Glutamatergic neuron (in vitro differentiated cells): ENCODE results near the gene RPGR. TPM values are rescaled to one million over a fixed set of nuclear protein-coding genes. Genes with fewer than 3 reads are reported as not detected.

Source experiments
- DNase-seq: peaks from one replicate; pipeline ENCODE4 v3.0.0; 2022
- H3K27ac Mint-ChIP-seq: one replicate; pipeline ENCODE4 v1.8.0; 2020; ENCODE audit warnings: mild to moderate bottlenecking, mixed read lengths, inconsistent platforms; ENCODE audit not compliant: unreplicated experiment
- H3K27me3 Mint-ChIP-seq: one replicate; pipeline ENCODE4 v1.8.0; 2020; ENCODE audit warnings: mild to moderate bottlenecking, moderate library complexity, mixed read lengths, inconsistent platforms; ENCODE audit not compliant: unreplicated experiment
- H3K36me3 Mint-ChIP-seq: one replicate; pipeline ENCODE4 v1.8.0; 2020; ENCODE audit warnings: mild to moderate bottlenecking, mixed read lengths, inconsistent platforms; ENCODE audit not compliant: unreplicated experiment
- H3K4me1 Mint-ChIP-seq: one replicate; pipeline ENCODE4 v1.8.0; 2020; ENCODE audit warnings: mild to moderate bottlenecking, low read depth, mixed read lengths, inconsistent platforms; ENCODE audit not compliant: unreplicated experiment
- H3K4me3 Mint-ChIP-seq: one replicate; pipeline ENCODE4 v1.8.0; 2020; ENCODE audit warnings: mild to moderate bottlenecking, mixed read lengths, inconsistent platforms; ENCODE audit not compliant: unreplicated experiment
- H3K9me3 Mint-ChIP-seq: one replicate; pipeline ENCODE4 v1.8.0; 2020; ENCODE audit warnings: mild to moderate bottlenecking, moderate library complexity, mixed read lengths, inconsistent platforms; ENCODE audit not compliant: unreplicated experiment
- total RNA-seq: library from RNA; stranded (reverse); fragmentation: NEBNext Ultra II Directional; extraction: Animal tissue kit (Norgen Biotek cat#: 25700); gene quantifications from one replicate; pipeline ENCODE4 v1.2.1, GENCODE V29; 2021; ENCODE audit not compliant: unreplicated experiment
- TF ChIP-seq, protein P1 (sequence below): fragments of 200-600 bp; sonication (generic); IDR thresholded peaks from one replicate; pipeline ENCODE4 v1.5.0; 2021; ENCODE audit not compliant: partially characterized antibody, unreplicated experiment

The RPGR gene
- total RNA-seq, 1 donor from 2014 or later, result 4.6 TPM

DNA sequence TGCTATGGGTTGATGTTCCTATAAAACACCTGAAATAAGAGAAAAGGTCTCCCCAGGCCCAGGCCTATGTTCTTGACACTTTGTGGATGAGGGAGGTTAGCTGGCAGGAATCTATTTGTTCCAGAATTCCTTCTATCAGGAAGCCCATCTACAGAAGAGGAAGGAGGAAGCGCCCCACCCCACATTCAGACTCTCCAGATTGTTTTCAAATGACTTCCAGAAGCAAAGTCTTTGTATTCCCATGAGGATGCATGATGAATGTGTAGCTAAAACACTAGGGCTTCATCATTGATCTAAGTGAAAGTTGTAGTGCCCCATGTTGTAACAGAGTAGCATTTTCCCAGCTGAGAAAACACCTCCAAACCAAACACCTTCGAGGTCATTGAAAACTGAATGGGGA is 41.5 kb upstream of the RPGR start:
- TF ChIP-seq, protein P1, sequence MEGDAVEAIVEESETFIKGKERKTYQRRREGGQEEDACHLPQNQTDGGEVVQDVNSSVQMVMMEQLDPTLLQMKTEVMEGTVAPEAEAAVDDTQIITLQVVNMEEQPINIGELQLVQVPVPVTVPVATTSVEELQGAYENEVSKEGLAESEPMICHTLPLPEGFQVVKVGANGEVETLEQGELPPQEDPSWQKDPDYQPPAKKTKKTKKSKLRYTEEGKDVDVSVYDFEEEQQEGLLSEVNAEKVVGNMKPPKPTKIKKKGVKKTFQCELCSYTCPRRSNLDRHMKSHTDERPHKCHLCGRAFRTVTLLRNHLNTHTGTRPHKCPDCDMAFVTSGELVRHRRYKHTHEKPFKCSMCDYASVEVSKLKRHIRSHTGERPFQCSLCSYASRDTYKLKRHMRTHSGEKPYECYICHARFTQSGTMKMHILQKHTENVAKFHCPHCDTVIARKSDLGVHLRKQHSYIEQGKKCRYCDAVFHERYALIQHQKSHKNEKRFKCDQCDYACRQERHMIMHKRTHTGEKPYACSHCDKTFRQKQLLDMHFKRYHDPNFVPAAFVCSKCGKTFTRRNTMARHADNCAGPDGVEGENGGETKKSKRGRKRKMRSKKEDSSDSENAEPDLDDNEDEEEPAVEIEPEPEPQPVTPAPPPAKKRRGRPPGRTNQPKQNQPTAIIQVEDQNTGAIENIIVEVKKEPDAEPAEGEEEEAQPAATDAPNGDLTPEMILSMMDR, result no peak
- no peak overlapping the region for H3K4me3 Mint-ChIP-seq
- DNase-seq, result no peak
- H3K4me1 Mint-ChIP-seq, result no peaks in the 10 kb centered on the region
- H3K27me3 Mint-ChIP-seq, result no peaks in the 10 kb centered on the region
- H3K9me3 Mint-ChIP-seq, result peaks cover 1% of the 10 kb centered on the region
- H3K36me3 Mint-ChIP-seq, result no peaks in the 10 kb centered on the region
- H3K27ac Mint-ChIP-seq, result no peak overlapping the region

DNA sequence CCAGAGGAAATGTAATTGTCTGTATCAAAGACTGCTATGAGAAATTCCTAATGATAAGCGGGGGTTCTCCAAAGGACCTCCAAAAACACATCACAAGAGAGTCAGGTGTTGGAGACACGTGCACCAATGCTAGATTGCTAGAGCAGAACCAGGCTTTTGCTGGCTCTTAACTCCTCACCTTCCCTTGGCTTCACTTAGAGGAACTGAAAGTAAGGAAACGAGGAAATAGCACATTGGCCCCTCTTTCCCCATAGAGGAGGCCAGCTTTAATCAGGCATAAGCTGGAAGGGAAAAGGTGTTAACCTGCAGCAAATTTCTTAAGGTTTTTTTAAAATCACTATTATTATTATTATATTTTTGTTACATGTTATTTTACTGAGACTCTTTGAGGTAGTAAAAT is 38.6 kb upstream of the RPGR start:
- DNase-seq, result no peak
- no peaks in the 10 kb centered on the region for H3K27me3 Mint-ChIP-seq
- TF ChIP-seq, protein P1, result no peak
- H3K9me3 Mint-ChIP-seq, result peaks cover 1% of the 10 kb centered on the region
- H3K4me3 Mint-ChIP-seq, result no peak overlapping the region
- H3K27ac Mint-ChIP-seq, result no peak overlapping the region
- no peaks in the 10 kb centered on the region for H3K4me1 Mint-ChIP-seq
- no peaks in the 10 kb centered on the region for H3K36me3 Mint-ChIP-seq

DNA sequence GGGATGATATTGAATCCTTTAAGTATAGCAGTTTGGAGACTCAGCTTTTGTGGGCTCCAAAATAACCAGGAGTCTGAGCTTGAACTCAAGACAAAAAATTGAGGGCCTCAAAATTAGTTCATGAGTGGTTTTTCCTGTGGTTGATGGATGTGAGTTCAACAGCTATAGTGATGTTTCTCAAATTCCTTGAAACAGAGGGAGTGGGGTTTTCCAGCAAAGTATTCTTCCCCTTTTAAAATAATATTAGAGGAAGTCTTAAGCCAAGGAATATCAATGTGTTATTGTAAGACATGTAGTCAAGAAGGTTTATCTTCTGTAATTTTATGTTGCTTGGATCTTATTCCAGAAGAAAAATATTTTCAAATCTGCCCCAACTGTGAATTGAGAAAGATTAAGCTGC is 35.7 kb upstream of the RPGR start:
- H3K9me3 Mint-ChIP-seq, result peaks cover 1% of the 10 kb centered on the region
- no peak overlapping the region for H3K27ac Mint-ChIP-seq
- no peak for DNase-seq
- TF ChIP-seq, protein P1, result no peak
- no peaks in the 10 kb centered on the region for H3K36me3 Mint-ChIP-seq
- no peak overlapping the region for H3K4me3 Mint-ChIP-seq
- H3K4me1 Mint-ChIP-seq, result no peaks in the 10 kb centered on the region
- no peaks in the 10 kb centered on the region for H3K27me3 Mint-ChIP-seq

DNA sequence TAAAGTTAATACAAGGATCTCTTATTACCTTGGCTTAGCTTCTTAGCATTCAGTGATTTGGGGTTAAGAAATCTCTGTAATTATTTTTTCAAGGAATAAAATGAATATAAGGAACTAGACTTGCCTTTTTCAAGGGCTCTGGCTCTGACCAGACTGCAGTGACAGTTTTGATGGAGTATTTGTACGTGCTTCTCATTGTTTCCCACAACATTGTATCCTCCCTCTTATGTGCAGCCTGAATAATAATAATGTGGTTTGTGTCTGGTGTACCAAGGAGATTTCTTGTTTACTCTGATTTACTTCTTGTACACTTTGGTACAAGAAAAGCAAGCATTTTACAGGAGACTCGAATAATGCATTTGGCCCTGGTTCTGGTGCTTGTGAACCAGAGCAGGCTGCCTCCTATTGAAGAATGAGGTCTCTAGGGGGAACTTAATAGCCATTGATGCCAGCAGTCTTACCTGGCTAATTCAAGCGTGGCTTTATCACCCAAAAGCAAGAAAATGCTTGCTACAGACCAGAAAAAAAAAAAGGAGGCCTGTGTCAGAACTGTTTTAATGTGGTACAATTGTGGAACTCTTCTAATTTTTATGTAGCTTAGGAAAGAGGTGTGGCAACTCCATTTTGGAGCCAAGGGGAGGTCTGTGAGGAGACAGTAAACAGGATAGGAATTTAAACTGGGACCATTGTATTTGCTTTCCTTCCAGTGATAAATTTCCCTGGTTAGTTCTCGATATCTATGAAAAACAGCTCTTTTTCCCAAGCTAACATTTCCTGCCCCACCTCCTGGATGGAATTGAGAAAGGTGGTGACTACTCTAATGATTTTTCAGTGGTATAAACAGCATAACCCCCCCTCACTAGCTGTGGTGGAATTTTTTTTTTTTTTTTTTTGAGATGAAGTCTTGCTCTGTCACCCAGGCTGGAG is 30.7 kb upstream of the RPGR start:
- no peak for DNase-seq
- Mint-ChIP-seq H3K4me3 (no peak overlapping the region), H3K27me3 (no peaks in the 10 kb centered on the region), H3K4me1 (no peaks in the 10 kb centered on the region), H3K27ac (no peak overlapping the region), H3K9me3 (no peaks in the 10 kb centered on the region), H3K36me3 (no peaks in the 10 kb centered on the region)
- TF ChIP-seq, protein P1, result no peak

DNA sequence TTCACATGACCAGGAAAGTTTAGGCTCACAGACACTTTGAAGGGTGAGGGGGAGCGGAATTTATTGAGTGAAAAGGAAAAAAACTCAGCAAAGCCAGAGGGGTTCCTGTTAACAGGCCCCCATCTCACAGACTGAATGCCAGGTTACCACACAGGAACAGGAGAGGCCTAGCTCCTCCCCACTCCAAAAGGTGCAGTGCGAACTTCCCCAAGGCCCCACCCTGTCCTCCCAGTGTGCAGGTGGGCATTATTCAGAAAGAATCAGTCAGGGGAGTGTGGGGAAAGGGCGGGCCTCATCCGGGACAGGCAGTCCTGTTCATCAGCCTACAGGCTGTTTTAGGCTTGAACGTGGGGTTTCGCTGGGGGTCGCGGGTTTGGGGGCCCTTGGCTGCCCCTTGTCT is 29.1 kb upstream of the RPGR start:
- Mint-ChIP-seq H3K27ac (no peak overlapping the region), H3K36me3 (no peaks in the 10 kb centered on the region), H3K4me1 (no peaks in the 10 kb centered on the region), H3K27me3 (no peaks in the 10 kb centered on the region), H3K4me3 (no peak overlapping the region), H3K9me3 (no peaks in the 10 kb centered on the region)
- TF ChIP-seq, protein P1, result no peak
- no peak for DNase-seq
